Activated effector memory CD4-positive, alpha-beta T cell treated with Interleukin-2 at 50 U/mL for 16 hours (primary cell): ENCODE results near the gene GBP6.
"Not testable (repeated sequence)": the region's sequence is repeated elsewhere in the genome, so short reads cannot be mapped to it uniquely, and the experiment has no call there.

ENCODE experiments used
- DNase-seq: peaks from one replicate; pipeline ENCODE4 v3.0.0-alpha.2; 2020

Gene GBP6

DNA sequence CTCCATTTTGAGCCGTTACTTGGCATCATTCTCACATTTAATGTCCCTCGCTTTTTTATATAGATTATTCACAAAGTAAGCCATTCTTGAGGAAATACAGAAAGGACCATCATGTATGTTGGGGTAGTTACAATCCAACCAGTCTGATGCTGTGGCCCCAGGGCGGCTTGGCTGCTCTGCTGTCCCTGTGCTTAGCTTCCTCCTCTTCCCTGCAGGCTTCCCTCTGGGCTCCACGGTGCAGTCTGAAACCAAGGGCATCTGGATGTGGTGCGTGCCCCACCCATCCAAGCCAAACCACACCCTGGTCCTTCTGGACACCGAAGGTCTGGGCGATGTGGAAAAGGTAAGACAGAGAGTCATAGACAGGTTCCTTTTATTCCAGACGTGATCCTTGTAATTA lies 5.5 kb downstream of the GBP6 start:
- DNase-seq, result no peak

DNA sequence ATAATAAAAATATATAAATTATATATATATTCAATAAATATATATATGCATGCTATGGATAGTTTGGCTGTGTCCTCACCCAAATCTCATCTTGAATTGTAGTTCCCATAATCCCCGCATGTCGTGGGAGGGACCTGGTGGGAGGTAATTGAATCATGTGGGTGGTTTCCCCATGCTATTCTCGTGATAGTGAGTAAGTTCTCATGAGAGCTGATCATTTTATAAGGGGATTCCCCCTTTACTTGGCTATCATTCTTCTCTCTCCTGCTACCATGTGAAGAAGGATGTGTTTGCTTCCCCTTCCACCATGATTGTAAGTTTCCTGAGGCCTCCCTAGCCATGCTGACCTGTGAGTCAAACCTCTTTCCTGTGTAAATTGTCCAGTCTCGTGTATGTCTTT lies 10.0 kb downstream of the GBP6 start:
- DNase-seq, result not testable (repeated sequence)

DNA sequence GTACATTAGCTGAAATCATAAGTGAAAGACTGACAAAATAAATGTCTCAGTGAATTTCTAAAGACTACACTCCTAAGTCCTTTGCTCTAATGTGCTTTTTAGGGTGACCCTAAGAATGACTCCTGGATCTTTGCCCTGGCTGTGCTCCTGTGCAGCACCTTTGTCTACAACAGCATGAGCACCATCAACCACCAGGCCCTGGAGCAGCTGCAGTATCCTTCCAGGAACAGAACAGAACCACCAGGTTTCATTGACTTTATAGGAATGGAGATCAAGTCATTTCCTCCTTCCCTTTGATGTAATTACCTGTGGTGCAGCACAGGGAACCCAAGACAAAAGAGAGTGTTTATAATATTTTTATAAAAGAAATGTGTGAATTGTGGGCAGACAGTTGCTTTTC lies 14.1 kb downstream of the GBP6 start:
- no peak for DNase-seq

DNA sequence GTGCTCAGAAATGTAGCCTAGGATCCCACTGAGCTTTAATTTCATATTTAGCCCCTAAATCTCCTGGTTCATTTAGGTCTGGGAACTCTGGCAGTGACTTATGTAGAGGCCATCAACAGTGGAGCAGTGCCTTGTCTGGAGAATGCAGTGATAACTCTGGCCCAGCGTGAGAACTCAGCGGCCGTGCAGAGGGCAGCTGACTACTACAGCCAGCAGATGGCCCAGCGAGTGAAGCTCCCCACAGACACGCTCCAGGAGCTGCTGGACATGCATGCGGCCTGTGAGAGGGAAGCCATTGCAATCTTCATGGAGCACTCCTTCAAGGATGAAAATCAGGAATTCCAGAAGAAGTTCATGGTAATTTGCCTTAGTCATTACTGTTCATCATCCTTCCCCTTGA lies 17.8 kb downstream of the GBP6 start:
- DNase-seq, result no peak

DNA sequence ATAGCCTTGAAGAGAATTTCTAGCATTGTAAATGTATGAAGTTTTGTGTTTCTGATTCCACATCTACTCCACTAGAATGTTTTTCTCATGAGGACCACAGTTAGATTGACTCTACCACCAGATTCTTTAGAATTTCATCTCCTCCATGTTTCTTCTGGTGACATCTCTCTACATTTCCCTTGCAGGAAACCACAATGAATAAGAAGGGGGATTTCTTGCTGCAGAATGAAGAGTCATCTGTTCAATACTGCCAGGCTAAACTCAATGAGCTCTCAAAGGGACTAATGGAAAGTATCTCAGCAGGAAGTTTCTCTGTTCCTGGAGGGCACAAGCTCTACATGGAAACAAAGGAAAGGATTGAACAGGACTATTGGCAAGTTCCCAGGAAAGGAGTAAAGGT lies 18.6 kb downstream of the GBP6 start:
- no peak for DNase-seq

DNA sequence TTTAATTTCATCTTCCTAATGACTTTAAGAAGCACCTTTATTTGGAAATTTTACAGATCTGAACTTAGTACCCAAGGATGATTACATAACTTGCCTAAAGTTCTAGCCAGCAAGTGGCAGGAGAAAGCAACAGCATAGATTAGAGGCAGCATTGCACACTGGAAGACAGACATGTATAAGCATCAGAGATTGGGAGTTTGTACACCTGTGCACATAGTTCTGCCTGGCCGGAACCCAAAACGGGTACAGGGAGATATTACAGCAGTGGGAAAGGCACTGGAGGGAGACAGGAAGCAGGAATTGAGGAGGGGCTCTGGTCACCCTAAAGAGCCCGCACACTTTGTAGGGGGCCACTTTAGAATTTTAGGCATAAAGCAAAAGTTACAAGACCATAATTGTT lies 19.3 kb downstream of the GBP6 start:
- no peak for DNase-seq

DNA sequence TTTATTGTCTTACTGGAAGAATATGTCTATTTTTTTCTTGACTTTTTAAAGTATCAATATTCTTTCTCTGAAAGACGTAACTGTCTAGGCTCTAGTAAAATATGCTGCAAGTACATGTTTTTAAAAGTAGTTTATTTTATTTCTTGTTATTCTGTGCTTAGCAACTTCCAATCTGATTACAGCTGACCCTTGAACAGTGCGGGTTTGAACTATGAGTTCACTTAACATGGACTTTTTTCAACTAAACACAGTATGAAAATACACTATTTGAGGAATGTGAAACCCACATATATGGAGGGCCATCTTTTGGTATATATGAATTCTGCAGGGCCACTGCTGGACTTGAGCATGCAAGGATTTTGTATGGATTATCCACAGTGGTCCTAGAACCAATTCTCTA lies 26.8 kb downstream of the GBP6 start:
- no peak for DNase-seq

DNA sequence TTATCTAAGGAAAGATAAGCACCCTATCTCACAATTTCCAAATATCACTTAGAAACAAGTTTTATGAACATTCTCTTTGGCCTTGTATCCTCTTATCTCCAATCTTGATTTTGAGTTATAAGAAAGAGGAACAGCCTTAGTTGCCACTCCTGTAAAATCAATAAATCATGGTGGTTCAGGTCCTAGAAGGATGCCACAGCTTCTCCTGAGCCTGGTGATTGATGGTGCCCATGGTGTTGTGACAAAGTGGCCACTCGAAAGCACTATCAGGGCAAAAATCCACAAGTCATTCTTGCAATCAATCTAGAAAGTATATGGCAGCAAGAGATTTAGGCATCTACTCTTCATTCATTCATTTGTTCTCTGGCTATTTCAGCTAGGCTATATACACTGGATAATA lies 27.8 kb downstream of the GBP6 start:
- DNase-seq, result no peak

DNA sequence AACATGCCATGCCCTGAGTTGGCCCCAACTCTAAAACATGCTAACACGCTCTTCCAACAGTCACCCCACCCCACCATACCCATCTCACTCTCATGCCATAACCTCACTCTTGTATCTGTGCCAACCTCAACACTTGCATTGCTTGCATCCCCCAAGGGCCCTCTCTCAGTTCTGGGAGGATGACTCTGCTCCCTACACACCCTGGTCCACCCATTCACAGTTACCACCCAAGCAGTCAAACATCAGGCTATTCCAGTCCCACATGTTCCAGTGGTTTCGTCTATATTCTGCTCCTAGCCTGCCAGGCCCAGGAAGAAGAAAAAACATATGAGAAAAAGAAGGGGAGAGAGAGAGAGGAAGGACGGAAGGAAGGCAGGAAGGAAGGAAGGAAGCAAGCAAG lies 31.0 kb downstream of the GBP6 start:
- no peak for DNase-seq

DNA sequence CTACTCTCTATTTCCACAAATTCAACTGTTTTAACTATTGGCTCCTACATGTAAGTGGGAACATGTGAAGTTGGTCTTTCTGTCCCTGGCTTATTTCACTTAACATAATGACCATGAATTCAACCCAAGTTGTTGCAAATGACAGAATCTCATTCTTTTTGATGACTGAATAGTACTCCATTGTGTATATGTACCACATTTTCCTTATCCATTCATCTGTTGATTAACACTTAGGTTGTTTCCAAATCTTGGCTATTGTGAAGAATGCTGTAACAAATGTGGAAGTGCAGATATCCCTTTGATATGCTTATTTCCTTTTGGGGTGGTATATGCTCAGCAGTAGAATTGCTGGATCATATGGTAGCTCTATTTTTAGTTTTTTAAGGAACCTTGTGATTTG lies 33.0 kb downstream of the GBP6 start:
- no peak for DNase-seq

DNA sequence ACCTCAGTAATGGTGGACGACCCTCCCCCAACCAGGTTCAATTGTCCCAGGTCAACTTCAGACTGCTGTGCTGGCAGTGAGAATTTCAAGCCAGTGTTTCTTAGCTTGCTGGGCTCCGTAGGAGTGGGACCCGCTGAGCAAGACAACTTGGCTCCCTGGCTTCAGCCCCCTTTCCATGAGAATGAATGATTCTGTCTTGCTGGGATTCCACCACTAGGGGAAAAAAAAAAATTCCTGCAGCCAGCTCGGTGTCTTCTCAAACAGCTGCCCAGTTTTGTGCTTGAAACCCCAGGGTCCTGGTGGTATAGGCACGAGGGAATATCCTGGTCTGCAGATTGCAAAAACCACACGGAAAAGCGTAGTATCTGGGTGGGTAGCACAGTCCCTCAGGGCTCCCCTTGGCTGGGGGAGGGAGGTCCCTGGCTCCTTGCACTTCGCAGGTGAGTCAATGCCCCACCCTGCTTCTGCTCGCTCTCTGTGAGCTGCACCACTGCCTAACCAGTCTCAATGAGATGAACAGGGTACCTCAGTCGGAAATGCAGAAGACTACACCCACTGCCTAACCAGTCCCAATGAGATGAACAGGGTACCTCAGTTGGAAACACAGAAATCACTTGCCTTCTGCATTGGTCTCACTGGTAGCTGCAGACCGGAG lies 41.5 kb downstream of the GBP6 start:
- no peak for DNase-seq

DNA sequence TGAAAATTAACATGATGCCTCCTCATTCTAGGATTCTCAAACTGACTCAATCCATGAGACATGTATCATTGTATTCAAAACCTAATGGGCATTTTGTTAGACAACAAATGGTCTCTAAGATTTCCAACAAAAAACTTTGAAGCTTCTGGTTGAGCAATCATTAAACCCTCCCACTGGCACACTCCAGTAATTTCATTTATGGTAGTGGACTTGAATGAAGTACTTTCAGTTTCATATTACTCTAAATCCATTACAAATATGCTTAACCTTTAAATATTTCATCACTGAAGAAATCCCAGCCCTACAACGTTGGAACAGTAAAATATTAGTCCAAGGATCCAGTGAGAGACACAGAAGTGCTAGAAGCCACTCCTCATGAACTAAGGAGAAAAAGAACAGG lies 43.5 kb downstream of the GBP6 start:
- DNase-seq, result no peak

DNA sequence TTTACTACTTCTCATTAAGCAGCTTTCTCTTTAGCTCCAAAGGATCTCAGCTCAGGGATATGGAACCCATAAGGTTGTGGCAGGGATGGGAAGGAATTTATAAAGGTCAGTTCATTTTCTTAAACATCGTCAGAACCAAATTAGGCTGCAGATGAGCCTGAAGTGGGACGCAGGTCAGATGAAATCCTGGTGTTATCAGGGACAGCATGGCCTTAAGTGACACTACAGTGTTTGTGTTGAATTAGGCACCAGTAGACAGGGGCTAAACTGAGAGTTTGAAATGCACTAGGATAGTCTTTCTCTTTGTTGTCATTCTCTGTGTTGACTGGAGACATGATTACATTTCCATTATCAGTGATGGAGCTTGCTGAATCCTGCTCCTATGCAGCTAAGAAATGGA lies 43.9 kb downstream of the GBP6 start:
- DNase-seq, result not testable (repeated sequence)

DNA sequence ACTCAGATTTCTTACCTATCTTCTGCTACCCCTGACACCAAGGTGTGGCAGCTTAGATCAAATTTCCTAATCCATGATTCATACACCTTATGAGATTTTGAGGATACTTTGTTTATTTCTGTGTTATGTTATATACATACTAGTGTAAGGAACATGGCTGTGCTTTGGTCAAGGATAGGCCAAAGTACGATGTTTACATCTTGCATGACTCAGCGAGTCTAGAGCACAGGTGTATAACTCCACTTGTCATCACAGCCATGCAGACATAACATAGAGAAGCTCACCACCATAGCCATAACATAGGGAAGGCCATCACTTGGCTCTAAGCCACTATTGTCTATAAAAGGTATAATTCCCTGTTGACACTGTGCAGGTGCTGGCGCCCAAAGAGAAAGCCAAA lies 61.2 kb downstream of the GBP6 start:
- DNase-seq, result no peak

DNA sequence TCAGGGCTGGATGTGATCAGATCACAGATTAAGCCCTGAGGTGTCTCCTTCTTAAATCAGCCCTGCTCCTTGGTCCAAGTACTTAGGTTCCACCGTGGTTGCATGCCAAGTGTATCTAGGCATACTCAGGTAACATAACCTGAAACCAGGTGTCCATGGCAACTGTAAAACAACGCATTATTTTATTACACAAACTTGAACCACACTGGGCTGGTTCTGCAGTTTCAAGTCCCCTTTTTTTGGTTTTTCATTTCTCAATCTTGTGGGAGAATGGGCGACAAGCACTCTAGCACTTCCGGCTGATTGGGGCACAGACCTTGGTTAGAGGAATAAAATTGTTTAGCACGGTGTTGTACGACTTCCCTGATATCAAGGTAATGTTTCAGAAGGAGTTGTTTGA lies 65.2 kb downstream of the GBP6 start:
- no peak for DNase-seq

DNA sequence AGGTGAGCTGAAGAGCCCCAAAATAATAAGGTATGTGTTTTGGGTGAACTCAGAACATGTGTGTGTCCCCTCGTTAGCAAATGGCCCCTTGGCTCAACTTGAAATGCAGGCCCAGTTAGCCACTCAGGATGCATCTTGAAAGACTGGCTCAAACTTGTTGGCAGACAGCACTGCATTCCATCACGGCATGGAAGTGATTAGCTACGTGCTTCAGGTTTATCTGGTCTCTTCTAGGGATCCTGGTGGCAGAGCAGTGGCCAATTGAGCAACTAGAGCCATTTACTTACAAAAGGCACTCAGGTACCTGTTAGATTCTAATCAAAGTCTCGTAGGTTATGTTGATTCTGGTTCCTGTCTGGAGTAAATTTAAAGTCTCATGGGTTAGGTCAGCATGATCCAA lies 65.8 kb downstream of the GBP6 start:
- DNase-seq, result not testable (repeated sequence)

DNA sequence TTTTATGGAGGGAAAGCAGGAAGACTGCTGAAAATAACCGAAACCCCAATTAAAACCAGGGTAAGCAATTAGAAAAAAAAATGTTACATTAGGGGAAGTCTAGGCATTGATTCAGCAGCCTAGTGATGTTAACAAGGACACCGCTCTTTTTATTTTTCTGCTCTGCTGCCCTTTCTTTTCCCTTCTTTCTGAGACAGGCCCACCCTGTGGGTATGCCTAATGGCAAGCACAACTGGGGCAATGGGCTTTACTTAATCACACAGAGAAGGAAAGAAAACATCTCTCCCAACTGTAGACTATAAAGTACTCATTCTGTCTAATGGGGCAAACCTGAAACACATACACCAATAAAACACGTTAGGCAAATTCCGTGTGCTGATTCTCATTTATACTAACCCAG lies 69.6 kb downstream of the GBP6 start:
- DNase-seq, result no peak

DNA sequence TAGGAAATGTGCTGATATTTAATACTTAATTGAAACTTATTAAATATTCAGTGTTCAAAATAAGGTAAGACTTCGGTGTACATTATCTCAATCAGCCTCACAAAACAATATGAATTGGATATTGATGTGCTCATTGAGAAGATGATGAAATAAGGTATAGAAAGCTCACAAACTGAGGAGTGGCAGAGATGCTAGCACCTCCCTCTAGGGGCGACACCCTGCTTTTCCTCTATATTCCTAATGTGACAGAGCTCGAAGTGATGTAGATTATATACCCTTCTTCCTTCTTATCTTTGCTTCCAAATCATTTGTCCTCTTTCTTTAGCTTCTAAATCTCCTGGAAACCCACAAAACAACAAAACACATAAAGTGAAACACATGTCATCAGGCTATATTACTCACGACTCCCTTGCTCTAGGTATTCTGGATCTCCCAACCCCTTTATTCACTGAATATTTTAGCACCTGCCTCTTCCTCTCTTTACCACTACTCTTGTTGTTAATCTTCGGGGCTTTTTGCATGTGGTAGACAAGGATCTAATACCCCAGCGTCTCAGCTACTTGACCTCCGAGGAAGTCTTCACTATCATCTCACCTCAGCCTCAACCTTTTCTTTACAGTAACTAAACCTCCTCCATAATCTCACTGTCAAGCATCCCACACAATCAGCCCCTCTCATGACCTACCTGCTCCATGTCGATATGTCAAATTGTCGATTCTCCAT lies 70.4 kb downstream of the GBP6 start:
- not testable (repeated sequence) for DNase-seq
